Activated B cell treated with CpG ODN at 0.5 μM for 24 hours (primary cell): ENCODE data around the gene DENND2C. TPM values are rescaled to one million over a fixed set of nuclear protein-coding genes. Genes with fewer than 3 reads are reported as not detected.
"Not testable (repeated sequence)": the region's sequence is repeated elsewhere in the genome, so short reads cannot be mapped to it uniquely, and the experiment has no call there.

Experiments
- ATAC-seq: fragments of 200-7000 bp; cut with Tn5 transposase; one replicate; pipeline ENCODE4 v1.10.0; 2021; ENCODE audit warnings: low read depth, mild to moderate bottlenecking, moderate library complexity
- CTCF ChIA-PET: fragments of 350-600 bp; sonication (Branson Sonifier 250); formaldehyde crosslinking; loops from one replicate; lab custom pipeline; 2021; ENCODE audit warnings: antibody characterized with exemption; lab: Charles Lee
- POLR2A ChIA-PET: fragments of 350-600 bp; sonication (Branson Sonifier 250); formaldehyde crosslinking; loops from one replicate; lab custom pipeline; 2021; ENCODE audit warnings: antibody characterized with exemption; lab: Charles Lee
- DNase-seq: peaks from one replicate; pipeline ENCODE4 v3.0.0; 2022
- H3K27ac Mint-ChIP-seq: one replicate; pipeline ENCODE4 v1.8.0; 2020; ENCODE audit warnings: mixed read lengths
- H3K27me3 Mint-ChIP-seq: one replicate; pipeline ENCODE4 v1.8.0; 2021; ENCODE audit warnings: mixed read lengths
- H3K36me3 Mint-ChIP-seq: one replicate; pipeline ENCODE4 v1.8.0; 2021; ENCODE audit warnings: low read depth, mixed read lengths
- H3K4me1 Mint-ChIP-seq: one replicate; pipeline ENCODE4 v1.8.0; 2021; ENCODE audit warnings: mixed read lengths
- H3K4me3 Mint-ChIP-seq: one replicate; pipeline ENCODE4 v1.8.0; 2020; ENCODE audit warnings: mild to moderate bottlenecking, mixed read lengths
- H3K9me3 Mint-ChIP-seq: one replicate; pipeline ENCODE4 v1.8.0; 2020; ENCODE audit warnings: mixed read lengths
- intact Hi-C: fragments of 100-400 bp; cut with micrococcal nuclease; formaldehyde crosslinking; loops from one replicate; pipeline ENCODE4 v1.15.1; 2024
- total RNA-seq: library from RNA; stranded (reverse); gene quantifications from 2 replicates; pipeline ENCODE4 v1.2.3, GENCODE V29; 2022
- TF ChIP-seq, protein P1 (sequence below): fragments of 200-600 bp; IDR thresholded peaks from one replicate; pipeline ENCODE4 v1.8.0; 2022; ENCODE audit warnings: antibody characterized with exemption, mild to moderate bottlenecking

The DENND2C gene
- total RNA-seq, 1 donor from 2014 or later: 0.20 TPM

DNA sequence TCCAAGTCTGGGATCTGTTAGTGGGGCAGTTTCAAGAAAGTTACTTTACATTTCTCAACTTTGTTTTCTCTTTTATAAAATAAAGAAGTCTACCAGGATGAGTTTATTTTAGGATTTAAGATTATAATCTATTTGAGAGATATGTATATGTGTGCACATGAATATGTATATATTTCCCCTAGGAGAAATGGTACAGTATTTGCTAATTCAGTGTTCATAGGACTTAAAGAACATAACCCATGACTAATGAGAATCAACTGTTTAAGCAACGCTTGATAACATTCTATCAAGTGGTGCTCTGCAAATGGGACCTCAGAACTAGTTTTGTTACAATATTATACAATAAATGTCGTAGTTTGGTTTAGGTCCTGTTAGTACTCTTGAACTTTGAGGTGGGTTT lies 95.5 kb downstream of the DENND2C start:
- CTCF ChIA-PET: no interaction called here
- POLR2A ChIA-PET: no interaction called here
- H3K4me1 Mint-ChIP-seq: peaks cover 11% of the 10 kb centered on the region
- H3K27ac Mint-ChIP-seq: no peak overlapping the region
- DNase-seq (no peak), ATAC-seq (no peak)
- H3K36me3 Mint-ChIP-seq: peaks cover 78% of the 10 kb centered on the region
- intact Hi-C loops: no loop called here
- TF ChIP-seq, protein P1, sequence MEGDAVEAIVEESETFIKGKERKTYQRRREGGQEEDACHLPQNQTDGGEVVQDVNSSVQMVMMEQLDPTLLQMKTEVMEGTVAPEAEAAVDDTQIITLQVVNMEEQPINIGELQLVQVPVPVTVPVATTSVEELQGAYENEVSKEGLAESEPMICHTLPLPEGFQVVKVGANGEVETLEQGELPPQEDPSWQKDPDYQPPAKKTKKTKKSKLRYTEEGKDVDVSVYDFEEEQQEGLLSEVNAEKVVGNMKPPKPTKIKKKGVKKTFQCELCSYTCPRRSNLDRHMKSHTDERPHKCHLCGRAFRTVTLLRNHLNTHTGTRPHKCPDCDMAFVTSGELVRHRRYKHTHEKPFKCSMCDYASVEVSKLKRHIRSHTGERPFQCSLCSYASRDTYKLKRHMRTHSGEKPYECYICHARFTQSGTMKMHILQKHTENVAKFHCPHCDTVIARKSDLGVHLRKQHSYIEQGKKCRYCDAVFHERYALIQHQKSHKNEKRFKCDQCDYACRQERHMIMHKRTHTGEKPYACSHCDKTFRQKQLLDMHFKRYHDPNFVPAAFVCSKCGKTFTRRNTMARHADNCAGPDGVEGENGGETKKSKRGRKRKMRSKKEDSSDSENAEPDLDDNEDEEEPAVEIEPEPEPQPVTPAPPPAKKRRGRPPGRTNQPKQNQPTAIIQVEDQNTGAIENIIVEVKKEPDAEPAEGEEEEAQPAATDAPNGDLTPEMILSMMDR: no peak
- no peaks in the 10 kb centered on the region for H3K27me3 Mint-ChIP-seq
- no peaks in the 10 kb centered on the region for H3K9me3 Mint-ChIP-seq
- H3K4me3 Mint-ChIP-seq: no peak overlapping the region

DNA sequence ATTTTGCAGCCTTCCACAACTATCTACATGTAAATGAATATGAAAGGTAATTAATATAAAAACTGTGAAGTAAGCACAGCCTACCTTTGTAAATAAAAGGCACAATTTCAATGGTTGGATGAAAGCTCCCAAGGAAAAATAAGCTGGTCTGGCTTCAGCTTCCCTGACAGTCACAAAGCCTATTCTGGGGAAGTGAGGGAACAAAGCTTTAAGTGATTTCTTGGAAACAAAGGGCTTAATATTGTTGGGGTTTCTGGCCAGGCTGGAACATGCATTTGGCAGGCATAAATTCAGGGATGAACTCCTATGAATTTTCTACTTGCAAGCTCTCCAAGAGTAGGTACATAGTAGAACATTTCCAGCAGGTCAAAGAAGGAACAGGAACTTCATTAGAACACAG lies 105.7 kb downstream of the DENND2C start:
- Mint-ChIP-seq H3K27me3 (no peaks in the 10 kb centered on the region), H3K4me3 (no peak overlapping the region), H3K27ac (no peak overlapping the region), H3K9me3 (no peaks in the 10 kb centered on the region), H3K4me1 (peaks cover 25% of the 10 kb centered on the region), H3K36me3 (peaks cover 43% of the 10 kb centered on the region)
- CTCF ChIA-PET: no interaction called here
- POLR2A ChIA-PET: no interaction called here
- TF ChIP-seq, protein P1: no peak
- ATAC-seq (no peak), DNase-seq (no peak)
- intact Hi-C loops: no loop called here

DNA sequence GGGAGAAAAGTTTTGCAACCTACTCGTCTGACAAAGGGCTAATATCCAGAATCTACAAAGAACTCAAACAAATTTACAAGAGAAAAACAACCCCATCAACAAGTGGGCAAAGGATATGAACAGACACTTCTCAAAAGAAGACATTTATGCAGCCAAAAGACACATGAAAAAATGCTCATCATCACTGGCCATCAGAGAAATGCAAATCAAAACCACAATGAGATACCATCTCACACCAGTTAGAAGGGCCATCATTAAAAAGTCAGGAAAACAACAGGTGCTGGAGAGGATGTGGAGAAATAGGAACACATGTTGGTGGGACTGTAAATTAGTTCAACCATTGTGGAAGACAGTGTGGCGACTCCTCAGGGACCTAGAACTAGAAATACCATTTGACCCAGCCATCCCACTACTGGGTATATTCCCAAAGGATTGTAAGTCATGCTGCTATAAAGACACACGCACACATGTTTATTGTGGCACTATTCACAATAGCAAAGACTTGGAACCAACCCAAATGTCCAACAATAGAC lies 106.8 kb downstream of the DENND2C start:
- CTCF ChIA-PET, POLR2A ChIA-PET: not testable (repeated sequence)

DNA sequence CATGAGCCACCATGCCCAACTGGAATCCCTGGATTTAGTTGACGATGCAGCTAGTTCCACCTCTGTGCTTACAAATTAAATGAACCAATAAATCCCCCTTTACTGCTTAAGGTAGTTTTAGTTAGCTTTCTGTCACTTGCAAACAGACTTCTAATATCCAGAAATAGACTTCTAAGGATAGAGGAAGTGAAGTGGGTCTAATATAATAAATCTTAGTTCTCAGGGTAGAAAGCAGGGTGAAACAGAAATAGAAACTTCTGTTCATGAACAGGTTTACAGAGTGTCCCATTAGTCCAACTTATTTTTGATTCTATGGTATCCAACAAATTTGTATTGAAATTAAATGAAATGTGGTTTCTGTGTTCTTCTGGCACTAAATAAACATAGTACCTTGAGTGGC lies 108.5 kb downstream of the DENND2C start:
- Mint-ChIP-seq H3K4me3 (no peak overlapping the region), H3K9me3 (no peaks in the 10 kb centered on the region), H3K27me3 (no peaks in the 10 kb centered on the region), H3K36me3 (peaks cover 18% of the 10 kb centered on the region), H3K27ac (peak overlapping the region; percentile 7), H3K4me1 (peaks cover 34% of the 10 kb centered on the region)
- ChIA-PET POLR2A (no interaction called here), CTCF (interaction anchor here (0.7 kb wide), 1 partner anchor 214 kb away, joined by 3 read pairs; no protein-coding TSS in a partner anchor)
- intact Hi-C loops: no loop called here
- DNase-seq (no peak), ATAC-seq (no peak)
- TF ChIP-seq, protein P1: no peak

More for the DNA sequence above, 106.8 kb downstream of the DENND2C start:
- peaks cover 34% of the 10 kb centered on the region for H3K4me1 Mint-ChIP-seq
- intact Hi-C loops, H3K27ac Mint-ChIP-seq, H3K9me3 Mint-ChIP-seq, DNase-seq, H3K27me3 Mint-ChIP-seq, ATAC-seq, H3K4me3 Mint-ChIP-seq: not testable (repeated sequence)
- peaks cover 34% of the 10 kb centered on the region for H3K36me3 Mint-ChIP-seq

DNA sequence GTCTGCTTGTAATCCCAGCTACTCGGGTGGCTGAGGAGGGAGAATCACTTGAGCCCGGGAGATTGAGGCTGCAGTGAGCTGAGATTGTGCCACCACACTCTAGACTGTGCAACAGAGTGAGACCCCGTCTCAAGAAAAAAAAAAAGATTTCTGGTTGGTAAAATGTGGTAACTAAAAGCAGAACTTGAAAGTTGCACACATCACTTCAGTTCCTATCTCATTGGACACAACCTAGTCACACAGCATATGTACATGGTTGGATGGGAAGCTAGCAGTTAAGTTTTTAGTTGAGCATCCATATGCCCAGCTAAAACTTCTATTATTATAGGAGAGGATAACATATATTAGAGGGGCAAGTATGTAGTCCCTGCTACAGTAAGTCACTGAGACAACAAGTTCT lies 110.5 kb downstream of the DENND2C start:
- H3K4me3 Mint-ChIP-seq: no peak overlapping the region
- TF ChIP-seq, protein P1: no peak

More for the DNA sequence above, 110.5 kb downstream of the DENND2C start:
- H3K4me1 Mint-ChIP-seq: peaks cover 34% of the 10 kb centered on the region
- DNase-seq: no peak
- peak; percentile 87 for ATAC-seq
- peaks cover 1% of the 10 kb centered on the region for H3K36me3 Mint-ChIP-seq
- CTCF ChIA-PET: interaction anchor here (0.7 to 1.9 kb wide), 4 partner anchors 208 to 581 kb away, joined by 3 to 11 read pairs (median 4); no protein-coding TSS in a partner anchor
- H3K27ac Mint-ChIP-seq: peak overlapping the region; percentile 62
- no peaks in the 10 kb centered on the region for H3K27me3 Mint-ChIP-seq
- intact Hi-C loops: loop anchor here (2.0 to 10.0 kb wide), 2 partner anchors 21 to 115 kb away; partner anchors contain the start of gene BCAS2
- no peaks in the 10 kb centered on the region for H3K9me3 Mint-ChIP-seq
- POLR2A ChIA-PET: interaction anchor here (0.7 to 1.8 kb wide), 4 partner anchors 19 to 140 kb away, joined by 3 to 14 read pairs (median 4); partner anchors contain the start of gene TRIM33
